ENCODE results near the gene ERCC1. TPM values are rescaled to one million over a fixed set of nuclear protein-coding genes. Genes with fewer than 3 reads are reported as not detected.

Gene ERCC1
- total RNA-seq, 1 experiment from 2014 or later = 62.4 TPM

- Histone ChIP-seq H3K27me3 (ENCODE audit: insufficient read depth, low read length) (no peaks in the 10 kb centered on the region), H3K27ac (ENCODE audit: insufficient read length, low read depth, low read length) (no peak overlapping the region), H3K56ac (ENCODE audit: insufficient read length, low read depth, low read length) (no peak overlapping the region), H3K14ac (ENCODE audit: insufficient read depth, low read length) (no peak overlapping the region), H2BK5ac (ENCODE audit: insufficient read length, low read length) (no peak overlapping the region), H3K18ac (ENCODE audit: insufficient read length, low read depth, low read length) (no peak overlapping the region), H3K4ac (ENCODE audit: low read depth, low read length) (no peak overlapping the region), H3K9ac (ENCODE audit: extremely low read depth, insufficient read length, low read length) (no peak overlapping the region), H2BK12ac (ENCODE audit: insufficient read length, low read depth, low read length) (no peak overlapping the region), H3K23ac (ENCODE audit: insufficient read length, low read depth, low read length) (no peak overlapping the region), H3K4me1 (ENCODE audit: insufficient read depth, low read length) (peaks cover 2% of the 10 kb centered on the region; the same call in 1 of the 2 replicates), H4K20me1 (ENCODE audit: control insufficient read depth, insufficient read depth, insufficient read length) (no peaks in the 10 kb centered on the region), H3K79me1 (ENCODE audit: insufficient read depth, low read depth, low read length, poor library complexity, severe bottlenecking) (no peaks in the 10 kb centered on the region), H4K8ac (replicated peaks; ENCODE audit: insufficient read length, low read depth, low read length) (no peak overlapping the region), H2AK5ac (ENCODE audit: insufficient read length, low read length) (no peak overlapping the region), H3K4me2 (ENCODE audit: insufficient read depth, insufficient read length, low read length) (no peak overlapping the region), H3K9me3 (ENCODE audit: control insufficient read depth, low read depth, low read length) (no peaks in the 10 kb centered on the region), H4K91ac (ENCODE audit: insufficient read length, low read depth, low read length) (no peak overlapping the region), H2BK15ac (ENCODE audit: low read depth, low read length) (no peak overlapping the region), H2BK20ac (ENCODE audit: low read depth, low read length, poor library complexity, severe bottlenecking) (no peak overlapping the region), H3K23me2 (ENCODE audit: insufficient read length, low read depth, low read length, poor library complexity, severe bottlenecking) (peaks cover 10% of the 10 kb centered on the region), H3K79me2 (ENCODE audit: insufficient read depth, low read length) (no peaks in the 10 kb centered on the region), H2BK120ac (ENCODE audit: low read depth, low read length, poor library complexity, severe bottlenecking) (no peak overlapping the region), H2AFZ (ENCODE audit: low read length) (no peak overlapping the region), H4K5ac (ENCODE audit: insufficient read length, low read depth, low read length) (no peak overlapping the region), H3T11ph (ENCODE audit: low read length) (no peak overlapping the region)
- Mint-ChIP-seq H3K27me3 (ENCODE audit: low read depth) (peaks cover 5% of the 10 kb centered on the region; the same call in 1 of the 2 replicates), H3K36me3 (ENCODE audit: insufficient read depth in 1 of 3, low read depth in 3 of 3) (no peaks in the 10 kb centered on the region), H3K27ac (peak overlapping the region in 1 of 3 experiments; percentile 17; a peak in 1 of 7 replicates), H3K9me3 (peaks cover 0 to 4% of the 10 kb centered on the region in 2 experiments; a peak in 1 of 5 replicates), H3K4me3 (peak overlapping the region; percentile 67 to 81), H3K4me1 (peaks cover 26 to 35% of the 10 kb centered on the region in 2 experiments)
- WGBS (ENCODE audit: extremely low coverage, insufficient read length, low lambda C conversion rate) = no CpG with 5 or more reads among the region's 9 CpGs
- TF ChIP-seq, protein P1, sequence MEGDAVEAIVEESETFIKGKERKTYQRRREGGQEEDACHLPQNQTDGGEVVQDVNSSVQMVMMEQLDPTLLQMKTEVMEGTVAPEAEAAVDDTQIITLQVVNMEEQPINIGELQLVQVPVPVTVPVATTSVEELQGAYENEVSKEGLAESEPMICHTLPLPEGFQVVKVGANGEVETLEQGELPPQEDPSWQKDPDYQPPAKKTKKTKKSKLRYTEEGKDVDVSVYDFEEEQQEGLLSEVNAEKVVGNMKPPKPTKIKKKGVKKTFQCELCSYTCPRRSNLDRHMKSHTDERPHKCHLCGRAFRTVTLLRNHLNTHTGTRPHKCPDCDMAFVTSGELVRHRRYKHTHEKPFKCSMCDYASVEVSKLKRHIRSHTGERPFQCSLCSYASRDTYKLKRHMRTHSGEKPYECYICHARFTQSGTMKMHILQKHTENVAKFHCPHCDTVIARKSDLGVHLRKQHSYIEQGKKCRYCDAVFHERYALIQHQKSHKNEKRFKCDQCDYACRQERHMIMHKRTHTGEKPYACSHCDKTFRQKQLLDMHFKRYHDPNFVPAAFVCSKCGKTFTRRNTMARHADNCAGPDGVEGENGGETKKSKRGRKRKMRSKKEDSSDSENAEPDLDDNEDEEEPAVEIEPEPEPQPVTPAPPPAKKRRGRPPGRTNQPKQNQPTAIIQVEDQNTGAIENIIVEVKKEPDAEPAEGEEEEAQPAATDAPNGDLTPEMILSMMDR (conservative IDR thresholded peaks at IDR 0.05) = no peak
- DNase-seq = peak; percentile 72
These were observed 17.3 kb upstream of the ERCC1 start for GRCh38 chr19:45440873-45441654.

Measured in H9 (cell line).